Activated naive CD8-positive, alpha-beta T cell treated with anti-CD3 and anti-CD28 coated beads for 36 hours (primary cell): Measurements from ENCODE around the gene TOMM40. TPM values are rescaled to one million over a fixed set of nuclear protein-coding genes. Genes with fewer than 3 reads are reported as not detected.
"Not testable (repeated sequence)": the region's sequence is repeated elsewhere in the genome, so short reads cannot be mapped to it uniquely, and the experiment has no call there.

Experiments used
- DNase-seq: peaks from one replicate; pipeline ENCODE4 v3.0.0; 2021
- H3K27ac Mint-ChIP-seq: one replicate; pipeline ENCODE4 v1.8.0; 2022; ENCODE audit warnings: mild to moderate bottlenecking, moderate library complexity, mixed read lengths
- H3K27me3 Mint-ChIP-seq: one replicate; pipeline ENCODE4 v1.8.0; 2022; ENCODE audit warnings: mild to moderate bottlenecking, mixed read lengths
- H3K36me3 Mint-ChIP-seq: one replicate; pipeline ENCODE4 v1.8.0; 2021; ENCODE audit warnings: mild to moderate bottlenecking, mixed read lengths
- H3K4me1 Mint-ChIP-seq: one replicate; pipeline ENCODE4 v1.8.0; 2021; ENCODE audit warnings: mixed read lengths
- H3K4me3 Mint-ChIP-seq: one replicate; pipeline ENCODE4 v1.8.0; 2022; ENCODE audit warnings: mild to moderate bottlenecking, moderate library complexity, mixed read lengths
- H3K9me3 Mint-ChIP-seq: one replicate; pipeline ENCODE4 v1.8.0; 2022; ENCODE audit warnings: mixed read lengths
- total RNA-seq, 2 experiments: library from RNA; stranded (reverse); gene quantifications; one replicate each; pipeline ENCODE4 v1.2.3, GENCODE V29; 2021

The TOMM40 gene
- total RNA-seq, 2 experiments from 2014 or later, result 235 to 236 TPM

- H3K27ac Mint-ChIP-seq, H3K27me3 Mint-ChIP-seq, H3K9me3 Mint-ChIP-seq, H3K36me3 Mint-ChIP-seq, DNase-seq, H3K4me3 Mint-ChIP-seq, H3K4me1 Mint-ChIP-seq: not testable (repeated sequence)
Measured at GRCh38 chr19:44882619-44883397, 8.2 kb upstream of the TOMM40 start.

GRCh38 chr19:44883922-44884321 is 7.1 kb upstream of the TOMM40 start:
- Mint-ChIP-seq H3K27ac (no peak overlapping the region), H3K36me3 (no peaks in the 10 kb centered on the region), H3K4me1 (no peaks in the 10 kb centered on the region), H3K27me3 (no peaks in the 10 kb centered on the region), H3K4me3 (no peak overlapping the region), H3K9me3 (no peaks in the 10 kb centered on the region)
- no peak for DNase-seq

GRCh38 chr19:44884566-44884965 is 6.5 kb upstream of the TOMM40 start:
- peaks cover 2% of the 10 kb centered on the region for H3K9me3 Mint-ChIP-seq
- H3K27ac Mint-ChIP-seq, result no peak overlapping the region
- H3K4me3 Mint-ChIP-seq, result no peak overlapping the region
- peaks cover 2% of the 10 kb centered on the region for H3K4me1 Mint-ChIP-seq
- no peaks in the 10 kb centered on the region for H3K27me3 Mint-ChIP-seq
- no peaks in the 10 kb centered on the region for H3K36me3 Mint-ChIP-seq
- DNase-seq, result no peak

DNA sequence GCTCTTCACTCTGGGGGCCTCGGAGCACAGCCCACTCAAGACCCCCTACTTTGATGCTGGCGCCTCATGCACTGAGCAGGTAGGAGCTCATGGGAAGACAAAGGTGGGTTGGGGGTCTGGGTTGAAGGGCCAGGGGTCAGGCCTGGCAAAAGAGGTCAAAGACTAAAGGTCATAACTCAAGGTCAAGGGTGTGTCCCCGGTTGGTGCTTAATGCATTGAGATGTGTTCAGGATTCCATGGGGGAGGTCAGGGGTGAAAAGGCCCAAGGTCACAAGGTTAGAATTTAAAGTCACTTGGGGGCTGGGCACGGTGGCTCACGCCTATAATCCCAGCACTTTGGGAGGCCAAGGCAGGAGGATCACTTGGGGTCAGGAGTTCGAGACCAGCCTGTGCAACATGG is 4.9 kb upstream of the TOMM40 start:
- Mint-ChIP-seq H3K27ac (no peak overlapping the region), H3K9me3 (peaks cover 2% of the 10 kb centered on the region), H3K36me3 (peaks cover 2% of the 10 kb centered on the region), H3K27me3 (no peaks in the 10 kb centered on the region), H3K4me1 (peaks cover 4% of the 10 kb centered on the region), H3K4me3 (no peak overlapping the region)
- no peak for DNase-seq

GRCh38 chr19:44887648-44888047 is 3.4 kb upstream of the TOMM40 start:
- Mint-ChIP-seq H3K9me3 (peaks cover 2% of the 10 kb centered on the region), H3K4me1 (peaks cover 11% of the 10 kb centered on the region), H3K4me3 (no peak overlapping the region), H3K27me3 (no peaks in the 10 kb centered on the region), H3K27ac (no peak overlapping the region), H3K36me3 (peaks cover 14% of the 10 kb centered on the region)
- no peak for DNase-seq

DNA sequence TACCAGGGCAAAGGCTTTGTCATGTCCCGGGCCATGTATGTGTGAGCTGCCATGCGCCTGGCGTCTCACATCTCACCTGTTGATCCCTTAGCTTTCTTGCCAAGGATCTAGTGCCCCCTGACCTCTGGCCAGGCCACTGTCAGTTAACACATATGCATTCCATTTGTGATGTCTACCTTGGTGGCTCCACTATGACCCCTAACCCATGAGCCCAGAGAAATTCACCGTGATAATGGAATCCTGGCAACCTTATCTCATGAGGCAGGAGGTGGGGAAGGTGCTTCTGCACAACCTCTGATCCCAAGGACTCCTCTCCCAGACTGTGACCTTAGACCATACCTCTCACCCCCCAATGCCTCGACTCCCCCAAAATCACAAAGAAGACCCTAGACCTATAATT is 2.7 kb upstream of the TOMM40 start:
- H3K27ac Mint-ChIP-seq, H3K27me3 Mint-ChIP-seq, H3K9me3 Mint-ChIP-seq: not testable (repeated sequence)

DNA sequence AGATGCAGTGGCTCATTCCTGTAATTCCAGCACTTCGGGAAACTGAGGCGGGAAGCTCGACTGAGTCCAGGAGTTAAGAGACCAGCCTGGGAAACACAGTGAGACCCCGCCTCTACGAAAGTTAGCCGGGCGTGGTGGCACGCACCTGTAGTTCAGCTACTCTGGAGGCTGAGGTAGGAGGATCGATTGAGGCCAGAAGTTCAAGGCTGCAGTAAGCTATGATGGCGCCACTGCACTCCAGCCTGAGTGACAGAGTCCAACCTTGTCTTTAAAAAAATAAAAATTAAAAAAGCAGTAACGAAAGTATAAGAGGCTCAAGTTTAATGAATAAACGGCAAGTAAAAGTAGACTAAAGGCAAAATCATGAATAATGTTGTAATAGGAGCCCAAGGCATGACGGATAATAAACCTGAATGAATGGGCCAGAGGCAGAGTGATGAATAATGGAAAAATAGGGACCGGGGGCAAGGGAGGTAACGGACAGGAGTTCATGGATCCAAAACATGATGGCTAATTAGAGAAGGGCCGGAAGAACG is 1.2 kb upstream of the TOMM40 start:
- Mint-ChIP-seq H3K36me3 (peaks cover 30% of the 10 kb centered on the region), H3K4me1 (peaks cover 20% of the 10 kb centered on the region), H3K9me3 (peaks cover 2% of the 10 kb centered on the region), H3K4me3 (peak overlapping the region; percentile 83), H3K27ac (peak overlapping the region; percentile 95), H3K27me3 (no peaks in the 10 kb centered on the region)
- DNase-seq, result no peak

More for the DNA sequence above, 2.7 kb upstream of the TOMM40 start:
- H3K4me1 Mint-ChIP-seq, result peaks cover 17% of the 10 kb centered on the region
- not testable (repeated sequence) for H3K4me3 Mint-ChIP-seq, DNase-seq
- H3K36me3 Mint-ChIP-seq, result peaks cover 21% of the 10 kb centered on the region

GRCh38 chr19:44890366-44891015 is 563 bp upstream of the TOMM40 start:
- Mint-ChIP-seq H3K9me3 (peaks cover 2% of the 10 kb centered on the region), H3K27me3 (no peaks in the 10 kb centered on the region), H3K4me3 (peak overlapping the region; percentile 83), H3K27ac (peak overlapping the region; percentile 95), H3K4me1 (peaks cover 20% of the 10 kb centered on the region), H3K36me3 (peaks cover 33% of the 10 kb centered on the region)
- peak; percentile 100 for DNase-seq

GRCh38 chr19:44892932-44893331 is 1.9 kb downstream of the TOMM40 start:
- no peaks in the 10 kb centered on the region for H3K27me3 Mint-ChIP-seq
- H3K27ac Mint-ChIP-seq, result peak overlapping the region; percentile 23
- DNase-seq, result no peak
- peaks cover 22% of the 10 kb centered on the region for H3K4me1 Mint-ChIP-seq
- H3K9me3 Mint-ChIP-seq, result peaks cover 2% of the 10 kb centered on the region
- peak overlapping the region; percentile 94 for H3K4me3 Mint-ChIP-seq
- H3K36me3 Mint-ChIP-seq, result peaks cover 43% of the 10 kb centered on the region

DNA sequence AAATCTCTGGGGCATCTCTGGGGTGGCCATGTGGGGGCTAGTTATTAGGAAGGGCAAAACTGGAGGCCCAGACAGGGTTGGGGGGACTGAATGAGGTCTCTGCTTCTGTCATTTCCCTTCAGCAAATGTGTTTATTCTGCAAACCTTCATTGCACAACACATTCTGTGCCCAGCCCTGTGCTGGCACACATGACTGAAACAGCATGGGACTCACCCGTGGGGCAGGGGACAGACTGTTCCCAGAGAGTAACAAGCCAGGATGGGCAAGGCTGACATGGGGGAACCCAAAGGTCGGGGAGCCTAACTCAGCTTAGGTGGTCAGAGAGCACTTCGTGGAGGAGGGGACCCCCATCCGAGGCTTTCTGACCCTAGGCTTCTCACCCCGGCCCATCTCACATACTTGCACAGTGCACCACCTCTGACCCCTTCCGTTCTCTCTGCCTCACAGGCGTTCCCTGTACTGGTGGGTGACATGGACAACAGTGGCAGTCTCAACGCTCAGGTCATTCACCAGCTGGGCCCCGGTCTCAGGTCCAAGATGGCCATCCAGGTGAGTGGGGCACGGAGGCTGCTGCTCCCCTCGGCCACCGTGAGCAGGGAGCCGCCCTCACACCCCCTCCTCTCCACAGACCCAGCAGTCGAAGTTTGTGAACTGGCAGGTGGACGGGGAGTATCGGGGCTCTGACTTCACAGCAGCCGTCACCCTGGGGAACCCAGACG is 2.4 kb downstream of the TOMM40 start:
- H3K36me3 Mint-ChIP-seq, result peaks cover 47% of the 10 kb centered on the region

DNA sequence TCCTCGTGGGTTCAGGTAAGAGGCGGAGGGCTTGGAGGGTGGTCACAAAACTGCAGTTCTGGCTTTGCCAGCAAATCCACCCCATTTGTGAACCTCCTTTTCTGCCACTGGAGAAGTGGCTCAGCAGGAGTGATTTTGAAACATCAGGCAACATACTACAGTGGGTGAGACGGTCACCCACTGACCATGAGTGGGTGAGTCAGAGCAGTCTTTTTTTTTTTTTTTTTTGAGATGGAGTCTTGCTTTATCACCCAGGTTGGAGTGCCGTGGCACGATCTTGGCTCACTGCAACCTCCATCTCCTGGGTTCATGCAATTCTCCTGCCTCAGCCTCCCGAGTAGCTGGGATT is 3.0 kb downstream of the TOMM40 start:
- H3K27ac Mint-ChIP-seq, result no peak overlapping the region

More for the DNA sequence above, 2.4 kb downstream of the TOMM40 start:
- Mint-ChIP-seq H3K27ac (no peak overlapping the region), H3K4me1 (peaks cover 22% of the 10 kb centered on the region), H3K4me3 (peak overlapping the region; percentile 94), H3K9me3 (peaks cover 2% of the 10 kb centered on the region), H3K27me3 (no peaks in the 10 kb centered on the region)
- no peak for DNase-seq

DNA sequence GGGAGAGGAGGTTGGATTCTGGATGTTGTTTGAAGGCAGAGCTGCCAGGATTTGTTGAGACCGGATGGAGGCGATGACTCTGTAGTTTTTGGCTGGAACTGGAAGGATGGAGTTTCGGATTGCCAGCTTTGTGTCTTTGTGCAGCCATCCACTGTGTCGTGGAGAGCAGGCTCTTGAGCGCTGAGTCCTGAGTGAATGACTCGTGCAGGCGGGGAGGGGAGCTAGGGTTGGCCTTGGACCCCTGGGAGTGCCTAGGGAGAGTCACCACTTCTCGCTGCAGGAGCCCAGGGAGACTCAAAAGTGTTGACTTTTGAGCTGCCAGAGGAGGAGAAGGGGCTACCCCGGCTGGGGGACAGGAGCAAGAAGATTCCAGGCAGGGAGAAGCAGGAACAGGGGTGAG is 3.9 kb downstream of the TOMM40 start:
- H3K4me3 Mint-ChIP-seq, result no peak overlapping the region
- no peaks in the 10 kb centered on the region for H3K9me3 Mint-ChIP-seq
- H3K4me1 Mint-ChIP-seq, result peaks cover 20% of the 10 kb centered on the region
- H3K27me3 Mint-ChIP-seq, result no peaks in the 10 kb centered on the region
- peaks cover 49% of the 10 kb centered on the region for H3K36me3 Mint-ChIP-seq
- no peak for DNase-seq
- no peak overlapping the region for H3K27ac Mint-ChIP-seq

More for the DNA sequence above, 3.0 kb downstream of the TOMM40 start:
- H3K9me3 Mint-ChIP-seq, result peaks cover 2% of the 10 kb centered on the region
- DNase-seq, result no peak
- H3K4me1 Mint-ChIP-seq, result peaks cover 21% of the 10 kb centered on the region
- H3K4me3 Mint-ChIP-seq, result no peak overlapping the region
- H3K27me3 Mint-ChIP-seq, result no peaks in the 10 kb centered on the region
- peaks cover 47% of the 10 kb centered on the region for H3K36me3 Mint-ChIP-seq

DNA sequence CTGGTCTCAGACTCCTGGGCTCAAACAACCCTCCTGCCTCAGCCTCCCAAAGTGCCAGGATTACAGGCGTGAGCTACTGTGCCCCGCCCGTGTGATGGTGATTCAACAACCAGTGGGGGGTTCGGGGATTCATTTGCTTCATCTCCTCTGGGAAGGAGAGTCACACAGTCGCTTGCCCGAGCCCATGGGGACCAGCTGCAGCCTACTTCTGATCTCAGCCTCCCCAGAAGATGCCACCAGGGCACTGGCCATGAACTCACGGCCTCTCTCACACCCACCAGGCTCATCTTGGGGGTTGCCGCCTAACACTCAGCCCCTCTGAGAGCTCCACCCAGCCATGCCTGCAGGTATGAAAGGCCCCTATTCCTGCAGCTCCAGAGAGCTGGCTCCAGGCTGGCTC is 6.8 kb downstream of the TOMM40 start:
- no peaks in the 10 kb centered on the region for H3K27me3 Mint-ChIP-seq
- peaks cover 11% of the 10 kb centered on the region for H3K4me1 Mint-ChIP-seq
- H3K9me3 Mint-ChIP-seq, result no peaks in the 10 kb centered on the region
- H3K27ac Mint-ChIP-seq, result no peak overlapping the region
- peaks cover 43% of the 10 kb centered on the region for H3K36me3 Mint-ChIP-seq
- no peak for DNase-seq
- no peak overlapping the region for H3K4me3 Mint-ChIP-seq

DNA sequence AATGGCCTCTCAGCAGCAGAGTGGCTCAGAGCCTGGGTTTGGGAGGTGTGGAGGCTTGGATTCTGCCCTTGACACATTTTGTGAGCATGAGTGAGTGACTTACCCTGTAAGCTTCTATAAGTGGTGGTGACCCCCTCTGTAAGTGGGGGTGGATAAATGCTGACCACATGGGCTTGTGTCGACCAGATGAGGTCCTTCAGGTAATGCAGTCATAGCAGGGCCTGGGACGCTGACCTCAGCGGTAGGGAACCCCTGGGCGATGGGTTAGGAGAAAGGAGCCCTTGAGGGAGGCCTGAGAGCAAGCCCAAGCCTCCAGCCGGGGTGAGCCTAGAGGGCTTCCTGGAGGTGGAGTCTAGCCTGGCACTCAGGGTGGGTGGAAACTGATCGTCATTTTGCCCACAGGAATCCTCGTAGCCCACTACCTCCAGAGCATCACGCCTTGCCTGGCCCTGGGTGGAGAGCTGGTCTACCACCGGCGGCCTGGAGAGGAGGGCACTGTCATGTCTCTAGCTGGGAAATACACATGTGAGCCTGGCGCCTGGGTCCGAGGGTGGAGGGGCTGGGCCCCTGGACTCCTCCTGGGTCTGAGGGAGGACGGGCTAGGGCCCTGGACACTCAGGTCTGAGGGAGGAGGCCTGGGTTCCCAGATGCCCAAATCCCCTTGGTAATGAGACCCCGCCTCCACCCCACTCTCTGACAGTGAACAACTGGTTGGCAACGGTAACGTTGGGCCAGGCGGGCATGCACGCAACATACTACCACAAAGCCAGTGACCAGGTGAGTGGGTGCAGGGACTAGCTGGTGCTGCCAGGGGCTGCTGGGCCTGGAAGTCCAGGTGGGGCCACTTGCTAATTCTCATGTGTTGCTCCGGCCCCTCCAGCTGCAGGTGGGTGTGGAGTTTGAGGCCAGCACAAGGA is 9.5 kb downstream of the TOMM40 start:
- Mint-ChIP-seq H3K4me3 (no peak overlapping the region), H3K4me1 (peaks cover 7% of the 10 kb centered on the region), H3K36me3 (peaks cover 31% of the 10 kb centered on the region), H3K27me3 (peaks cover 9% of the 10 kb centered on the region), H3K27ac (no peak overlapping the region), H3K9me3 (no peaks in the 10 kb centered on the region)
- DNase-seq, result no peak
